Lung (tissue), 12 donors: Measurements from ENCODE around the gene NAB2. TPM values are rescaled to one million over a fixed set of nuclear protein-coding genes. Genes with fewer than 3 reads are reported as not detected.
A peak's percentile ranks its signal among the peaks of the same experiment; 100 is the strongest.

Experiments used
- ATAC-seq: fragments of 200-7000 bp; cut with Tn5 transposase; one replicate; pipeline ENCODE4 v1.9.1; 2020; ENCODE audit warnings: moderate number of reproducible peaks; ENCODE audit not compliant: insufficient read depth, low FRiP score
- DNase-seq, 3 donors: peaks; one replicate each; pipeline ENCODE4 v3.0.0-alpha.2; 2013 to 2017
- H3K27ac ChIP-seq, 2 donors: one replicate each; pipeline ENCODE4 v1.5.1; 2013; ENCODE audit warnings: mild to moderate bottlenecking in 2 of 2, moderate library complexity in 2 of 2, control low read depth in 1 of 2, inconsistent platforms in 1 of 2, low read depth in 1 of 2, low read length in 1 of 2
- H3K27me3 ChIP-seq, 3 donors: one replicate each; pipeline ENCODE4 v1.5.1; 2013; ENCODE audit warnings: low read length in 2 of 3; ENCODE audit not compliant: control insufficient read depth in 3 of 3, insufficient read depth in 3 of 3
- H3K36me3 ChIP-seq, 4 donors: one replicate each; pipeline ENCODE4 v1.5.1; 2013; ENCODE audit warnings: low read length in 4 of 4, mild to moderate bottlenecking in 1 of 4, moderate library complexity in 1 of 4; ENCODE audit not compliant: control insufficient read depth in 4 of 4, insufficient read depth in 4 of 4
- H3K4me1 ChIP-seq, 5 donors: one replicate each; pipeline ENCODE4 v1.5.1; 2013; ENCODE audit warnings: low read length in 5 of 5, mild to moderate bottlenecking in 2 of 5, moderate library complexity in 1 of 5; ENCODE audit not compliant: control insufficient read depth in 5 of 5, insufficient read depth in 5 of 5
- H3K4me3 ChIP-seq: one replicate; pipeline ENCODE4 v1.5.1; 2013; ENCODE audit warnings: mild to moderate bottlenecking, control low read depth, moderate library complexity
- H3K9ac ChIP-seq, 2 donors: one replicate each; pipeline ENCODE4 v1.5.1; 2013; ENCODE audit warnings: low read length in 2 of 2, control low read depth in 1 of 2; ENCODE audit not compliant: insufficient read depth in 1 of 2
- H3K9me3 ChIP-seq, 4 donors: one replicate each; pipeline ENCODE4 v1.5.1; 2013; ENCODE audit warnings: low read length in 3 of 4, mild to moderate bottlenecking in 1 of 4, moderate library complexity in 1 of 4; ENCODE audit not compliant: control insufficient read depth in 4 of 4, insufficient read depth in 3 of 4
- CTCF ChIP-seq: IDR thresholded peaks from 2 replicates; pipeline ENCODE4 v1.5.1; 2012; ENCODE audit warnings: mild to moderate bottlenecking; ENCODE audit errors: control extremely low read depth, extremely low read depth
- WGBS, 2 donors: extraction: QIAGEN DNeasy Blood & Tissue Kit; methylation state at CpG; one replicate each; pipeline ENCODE4 v1.1.7; 2013; 5-methylcytosine and 5-hydroxymethylcytosine counted together
- polyA plus RNA-seq, 2 donors: library from polyadenylated mRNA; stranded (reverse); fragments of 200-250 nt; gene quantifications; one replicate each; pipeline ENCODE4 v1.2.1, GENCODE V29; 2013
- total RNA-seq, 2 donors: library from RNA; depleted of rRNA in 1 of 2; stranded (reverse); fragments of >200 nt in 1 of 2; gene quantifications; one replicate each; pipeline ENCODE4 v1.2.1, GENCODE V29; 2014 to 2021
- donor health status: control.
- donor health status: control.
- donor health status: Bipolar disorder and iron deficiency.
- donor health status: healthy.
- donor health status: DM: yes; HTN: yes; CAD: no.

NAB2 gene
- total and polyA plus RNA-seq, 4 donors = 16.7 to 51.3 (median 38.9) TPM

GRCh38 chr12:57091638-57092528 lies 3.0 kb downstream of the NAB2 start:
- ATAC-seq (no peak), DNase-seq (no peak)
- H3K9ac ChIP-seq = no peak overlapping the region
- peaks cover 11 to 52% (median 34%) of the 10 kb centered on the region in 4 donors for H3K36me3 ChIP-seq
- TF ChIP-seq CTCF = no peak
- peaks cover 0 to 46% (median 18%) of the 10 kb centered on the region in 5 donors for H3K4me1 ChIP-seq
- H3K27me3 ChIP-seq = no peaks in the 10 kb centered on the region
- WGBS, 2 donors = 85 to 86% methylated on average over 25 of the region's 25 CpGs
- H3K9me3 ChIP-seq = no peaks in the 10 kb centered on the region
- H3K27ac ChIP-seq = peak overlapping the region in 1 of 2 donors; percentile 17
- H3K4me3 ChIP-seq = no peak overlapping the region

- 72 to 87% methylated on average over 5 of the region's 5 CpGs for WGBS, 2 donors
- no peak overlapping the region for H3K4me3 ChIP-seq
- DNase-seq = no peak
- peaks cover 11 to 56% (median 40%) of the 10 kb centered on the region in 4 donors for H3K36me3 ChIP-seq
- peaks cover 0 to 46% (median 18%) of the 10 kb centered on the region in 5 donors for H3K4me1 ChIP-seq
- H3K9me3 ChIP-seq = no peaks in the 10 kb centered on the region
- H3K27ac ChIP-seq = peak overlapping the region in 1 of 2 donors; percentile 17
- no peak for TF ChIP-seq CTCF
- H3K27me3 ChIP-seq = no peaks in the 10 kb centered on the region
- no peak for ATAC-seq
- H3K9ac ChIP-seq = no peak overlapping the region
These were observed 3.6 kb downstream of the NAB2 start for GRCh38 chr12:57092529-57092862.

GRCh38 chr12:57092876-57093414 lies 4.0 kb downstream of the NAB2 start:
- Histone ChIP-seq H3K27ac (peak overlapping the region in 1 of 2 donors; percentile 33), H3K36me3 (peaks cover 11 to 58% (median 43%) of the 10 kb centered on the region in 4 donors), H3K4me3 (no peak overlapping the region), H3K4me1 (peaks cover 0 to 45% (median 18%) of the 10 kb centered on the region in 5 donors), H3K9ac (no peak overlapping the region), H3K27me3 (no peaks in the 10 kb centered on the region), H3K9me3 (no peaks in the 10 kb centered on the region)
- 81 to 90% methylated on average over 4 of the region's 4 CpGs for WGBS, 2 donors
- no peak for ATAC-seq
- TF ChIP-seq CTCF = no peak
- no peak for DNase-seq
